ENCODE data around the gene CEACAM5. TPM values are rescaled to one million over a fixed set of nuclear protein-coding genes. Genes with fewer than 3 reads are reported as not detected.
"Not testable (repeated sequence)": the region's sequence is repeated elsewhere in the genome, so short reads cannot be mapped to it uniquely, and the experiment has no call there.

CEACAM5 gene
- total RNA-seq, 1 experiment from 2014 or later, result not detected

DNA sequence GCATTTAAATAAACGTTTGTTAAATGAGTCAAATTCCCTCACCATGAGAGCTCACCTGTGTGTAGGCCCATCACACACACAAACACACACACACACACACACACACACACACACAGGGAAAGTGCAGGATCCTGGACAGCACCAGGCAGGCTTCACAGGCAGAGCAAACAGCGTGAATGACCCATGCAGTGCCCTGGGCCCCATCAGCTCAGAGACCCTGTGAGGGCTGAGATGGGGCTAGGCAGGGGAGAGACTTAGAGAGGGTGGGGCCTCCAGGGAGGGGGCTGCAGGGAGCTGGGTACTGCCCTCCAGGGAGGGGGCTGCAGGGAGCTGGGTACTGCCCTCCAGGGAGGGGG, 8.5 kb upstream of the CEACAM5 start:
- DNase-seq (ENCODE audit: extremely low read depth, low read depth), result no peak

DNA sequence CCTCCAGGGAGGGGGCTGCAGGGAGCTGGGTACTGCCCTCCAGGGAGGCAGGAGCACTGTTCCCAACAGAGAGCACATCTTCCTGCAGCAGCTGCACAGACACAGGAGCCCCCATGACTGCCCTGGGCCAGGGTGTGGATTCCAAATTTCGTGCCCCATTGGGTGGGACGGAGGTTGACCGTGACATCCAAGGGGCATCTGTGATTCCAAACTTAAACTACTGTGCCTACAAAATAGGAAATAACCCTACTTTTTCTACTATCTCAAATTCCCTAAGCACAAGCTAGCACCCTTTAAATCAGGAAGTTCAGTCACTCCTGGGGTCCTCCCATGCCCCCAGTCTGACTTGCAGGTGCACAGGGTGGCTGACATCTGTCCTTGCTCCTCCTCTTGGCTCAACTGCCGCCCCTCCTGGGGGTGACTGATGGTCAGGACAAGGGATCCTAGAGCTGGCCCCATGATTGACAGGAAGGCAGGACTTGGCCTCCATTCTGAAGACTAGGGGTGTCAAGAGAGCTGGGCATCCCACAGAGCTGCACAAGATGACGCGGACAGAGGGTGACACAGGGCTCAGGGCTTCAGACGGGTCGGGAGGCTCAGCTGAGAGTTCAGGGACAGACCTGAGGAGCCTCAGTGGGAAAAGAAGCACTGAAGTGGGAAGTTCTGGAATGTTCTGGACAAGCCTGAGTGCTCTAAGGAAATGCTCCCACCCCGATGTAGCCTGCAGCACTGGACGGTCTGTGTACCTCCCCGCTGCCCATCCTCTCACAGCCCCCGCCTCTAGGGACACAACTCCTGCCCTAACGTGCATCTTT, 7.8 kb upstream of the CEACAM5 start:
- DNase-seq (ENCODE audit: extremely low read depth, low read depth), result no peak

DNA sequence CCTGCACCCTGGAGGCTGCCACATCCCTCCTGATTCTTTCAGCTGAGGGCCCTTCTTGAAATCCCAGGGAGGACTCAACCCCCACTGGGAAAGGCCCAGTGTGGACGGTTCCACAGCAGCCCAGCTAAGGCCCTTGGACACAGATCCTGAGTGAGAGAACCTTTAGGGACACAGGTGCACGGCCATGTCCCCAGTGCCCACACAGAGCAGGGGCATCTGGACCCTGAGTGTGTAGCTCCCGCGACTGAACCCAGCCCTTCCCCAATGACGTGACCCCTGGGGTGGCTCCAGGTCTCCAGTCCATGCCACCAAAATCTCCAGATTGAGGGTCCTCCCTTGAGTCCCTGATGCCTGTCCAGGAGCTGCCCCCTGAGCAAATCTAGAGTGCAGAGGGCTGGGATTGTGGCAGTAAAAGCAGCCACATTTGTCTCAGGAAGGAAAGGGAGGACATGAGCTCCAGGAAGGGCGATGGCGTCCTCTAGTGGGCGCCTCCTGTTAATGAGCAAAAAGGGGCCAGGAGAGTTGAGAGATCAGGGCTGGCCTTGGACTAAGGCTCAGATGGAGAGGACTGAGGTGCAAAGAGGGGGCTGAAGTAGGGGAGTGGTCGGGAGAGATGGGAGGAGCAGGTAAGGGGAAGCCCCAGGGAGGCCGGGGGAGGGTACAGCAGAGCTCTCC, 6.9 kb upstream of the CEACAM5 start:
- DNase-seq (ENCODE audit: extremely low read depth, low read depth), result no peak

DNA sequence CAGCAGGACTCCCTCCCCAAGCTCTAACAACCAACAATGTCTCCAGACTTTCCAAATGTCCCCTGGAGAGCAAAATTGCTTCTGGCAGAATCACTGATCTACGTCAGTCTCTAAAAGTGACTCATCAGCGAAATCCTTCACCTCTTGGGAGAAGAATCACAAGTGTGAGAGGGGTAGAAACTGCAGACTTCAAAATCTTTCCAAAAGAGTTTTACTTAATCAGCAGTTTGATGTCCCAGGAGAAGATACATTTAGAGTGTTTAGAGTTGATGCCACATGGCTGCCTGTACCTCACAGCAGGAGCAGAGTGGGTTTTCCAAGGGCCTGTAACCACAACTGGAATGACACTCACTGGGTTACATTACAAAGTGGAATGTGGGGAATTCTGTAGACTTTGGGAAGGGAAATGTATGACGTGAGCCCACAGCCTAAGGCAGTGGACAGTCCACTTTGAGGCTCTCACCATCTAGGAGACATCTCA, 6.2 kb upstream of the CEACAM5 start:
- DNase-seq (ENCODE audit: extremely low read depth, low read depth), result peak; percentile 20

DNA sequence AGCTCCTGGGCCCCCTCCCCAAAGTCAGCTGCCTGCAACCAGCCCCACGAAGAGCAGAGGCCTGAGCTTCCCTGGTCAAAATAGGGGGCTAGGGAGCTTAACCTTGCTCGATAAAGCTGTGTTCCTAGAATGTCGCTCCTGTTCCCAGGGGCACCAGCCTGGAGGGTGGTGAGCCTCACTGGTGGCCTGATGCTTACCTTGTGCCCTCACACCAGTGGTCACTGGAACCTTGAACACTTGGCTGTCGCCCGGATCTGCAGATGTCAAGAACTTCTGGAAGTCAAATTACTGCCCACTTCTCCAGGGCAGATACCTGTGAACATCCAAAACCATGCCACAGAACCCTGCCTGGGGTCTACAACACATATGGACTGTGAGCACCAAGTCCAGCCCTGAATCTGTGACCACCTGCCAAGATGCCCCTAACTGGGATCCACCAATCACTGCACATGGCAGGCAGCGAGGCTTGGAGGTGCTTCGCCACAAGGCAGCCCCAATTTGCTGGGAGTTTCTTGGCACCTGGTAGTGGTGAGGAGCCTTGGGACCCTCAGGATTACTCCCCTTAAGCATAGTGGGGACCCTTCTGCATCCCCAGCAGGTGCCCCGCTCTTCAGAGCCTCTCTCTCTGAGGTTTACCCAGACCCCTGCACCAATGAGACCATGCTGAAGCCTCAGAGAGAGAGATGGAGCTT, 4.7 kb upstream of the CEACAM5 start:
- DNase-seq (ENCODE audit: extremely low read depth, low read depth), result no peak

DNA sequence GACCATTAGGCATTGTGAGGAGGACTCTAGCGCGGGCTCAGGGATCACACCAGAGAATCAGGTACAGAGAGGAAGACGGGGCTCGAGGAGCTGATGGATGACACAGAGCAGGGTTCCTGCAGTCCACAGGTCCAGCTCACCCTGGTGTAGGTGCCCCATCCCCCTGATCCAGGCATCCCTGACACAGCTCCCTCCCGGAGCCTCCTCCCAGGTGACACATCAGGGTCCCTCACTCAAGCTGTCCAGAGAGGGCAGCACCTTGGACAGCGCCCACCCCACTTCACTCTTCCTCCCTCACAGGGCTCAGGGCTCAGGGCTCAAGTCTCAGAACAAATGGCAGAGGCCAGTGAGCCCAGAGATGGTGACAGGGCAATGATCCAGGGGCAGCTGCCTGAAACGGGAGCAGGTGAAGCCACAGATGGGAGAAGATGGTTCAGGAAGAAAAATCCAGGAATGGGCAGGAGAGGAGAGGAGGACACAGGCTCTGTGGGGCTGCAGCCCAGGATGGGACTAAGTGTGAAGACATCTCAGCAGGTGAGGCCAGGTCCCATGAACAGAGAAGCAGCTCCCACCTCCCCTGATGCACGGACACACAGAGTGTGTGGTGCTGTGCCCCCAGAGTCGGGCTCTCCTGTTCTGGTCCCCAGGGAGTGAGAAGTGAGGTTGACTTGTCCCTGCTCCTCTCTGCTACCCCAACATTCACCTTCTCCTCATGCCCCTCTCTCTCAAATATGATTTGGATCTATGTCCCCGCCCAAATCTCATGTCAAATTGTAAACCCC, 2.8 kb upstream of the CEACAM5 start:
- DNase-seq (ENCODE audit: extremely low read depth, low read depth), result peak; percentile 16

DNA sequence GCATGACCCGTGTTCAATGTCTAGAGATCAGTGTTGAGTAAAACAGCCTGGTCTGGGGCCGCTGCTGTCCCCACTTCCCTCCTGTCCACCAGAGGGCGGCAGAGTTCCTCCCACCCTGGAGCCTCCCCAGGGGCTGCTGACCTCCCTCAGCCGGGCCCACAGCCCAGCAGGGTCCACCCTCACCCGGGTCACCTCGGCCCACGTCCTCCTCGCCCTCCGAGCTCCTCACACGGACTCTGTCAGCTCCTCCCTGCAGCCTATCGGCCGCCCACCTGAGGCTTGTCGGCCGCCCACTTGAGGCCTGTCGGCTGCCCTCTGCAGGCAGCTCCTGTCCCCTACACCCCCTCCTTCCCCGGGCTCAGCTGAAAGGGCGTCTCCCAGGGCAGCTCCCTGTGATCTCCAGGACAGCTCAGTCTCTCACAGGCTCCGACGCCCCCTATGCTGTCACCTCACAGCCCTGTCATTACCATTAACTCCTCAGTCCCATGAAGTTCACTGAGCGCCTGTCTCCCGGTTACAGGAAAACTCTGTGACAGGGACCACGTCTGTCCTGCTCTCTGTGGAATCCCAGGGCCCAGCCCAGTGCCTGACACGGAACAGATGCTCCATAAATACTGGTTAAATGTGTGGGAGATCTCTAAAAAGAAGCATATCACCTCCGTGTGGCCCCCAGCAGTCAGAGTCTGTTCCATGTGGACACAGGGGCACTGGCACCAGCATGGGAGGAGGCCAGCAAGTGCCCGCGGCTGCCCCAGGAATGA, 1.5 kb upstream of the CEACAM5 start:
- DNase-seq (ENCODE audit: extremely low read depth, low read depth), result peak; percentile 45

DNA sequence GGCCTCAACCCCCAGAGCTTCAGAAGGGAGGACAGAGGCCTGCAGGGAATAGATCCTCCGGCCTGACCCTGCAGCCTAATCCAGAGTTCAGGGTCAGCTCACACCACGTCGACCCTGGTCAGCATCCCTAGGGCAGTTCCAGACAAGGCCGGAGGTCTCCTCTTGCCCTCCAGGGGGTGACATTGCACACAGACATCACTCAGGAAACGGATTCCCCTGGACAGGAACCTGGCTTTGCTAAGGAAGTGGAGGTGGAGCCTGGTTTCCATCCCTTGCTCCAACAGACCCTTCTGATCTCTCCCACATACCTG, 969 bp upstream of the CEACAM5 start:
- no peak for DNase-seq (ENCODE audit: extremely low read depth, low read depth)

DNA sequence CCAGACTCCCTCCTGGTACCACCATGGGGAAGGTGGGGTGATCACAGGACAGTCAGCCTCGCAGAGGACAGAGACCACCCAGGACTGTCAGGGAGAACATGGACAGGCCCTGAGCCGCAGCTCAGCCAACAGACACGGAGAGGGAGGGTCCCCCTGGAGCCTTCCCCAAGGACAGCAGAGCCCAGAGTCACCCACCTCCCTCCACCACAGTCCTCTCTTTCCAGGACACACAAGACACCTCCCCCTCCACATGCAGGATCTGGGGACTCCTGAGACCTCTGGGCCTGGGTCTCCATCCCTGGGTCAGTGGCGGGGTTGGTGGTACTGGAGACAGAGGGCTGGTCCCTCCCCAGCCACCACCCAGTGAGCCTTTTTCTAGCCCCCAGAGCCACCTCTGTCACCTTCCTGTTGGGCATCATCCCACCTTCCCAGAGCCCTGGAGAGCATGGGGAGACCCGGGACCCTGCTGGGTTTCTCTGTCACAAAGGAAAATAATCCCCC, 505 bp upstream of the CEACAM5 start:
- DNase-seq (ENCODE audit: extremely low read depth, low read depth), result no peak

DNA sequence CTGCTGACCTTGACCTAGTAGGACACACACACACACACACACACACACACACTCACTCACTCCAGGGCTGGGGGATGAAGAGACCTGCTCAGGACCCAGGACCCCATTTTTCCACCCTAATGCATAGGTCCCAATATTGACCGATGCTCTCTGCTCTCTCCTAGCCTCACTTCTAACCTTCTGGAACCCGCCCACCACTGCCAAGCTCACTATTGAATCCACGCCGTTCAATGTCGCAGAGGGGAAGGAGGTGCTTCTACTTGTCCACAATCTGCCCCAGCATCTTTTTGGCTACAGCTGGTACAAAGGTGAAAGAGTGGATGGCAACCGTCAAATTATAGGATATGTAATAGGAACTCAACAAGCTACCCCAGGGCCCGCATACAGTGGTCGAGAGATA, 1.1 kb downstream of the CEACAM5 start:
- DNase-seq (ENCODE audit: extremely low read depth, low read depth), result not testable (repeated sequence)

DNA sequence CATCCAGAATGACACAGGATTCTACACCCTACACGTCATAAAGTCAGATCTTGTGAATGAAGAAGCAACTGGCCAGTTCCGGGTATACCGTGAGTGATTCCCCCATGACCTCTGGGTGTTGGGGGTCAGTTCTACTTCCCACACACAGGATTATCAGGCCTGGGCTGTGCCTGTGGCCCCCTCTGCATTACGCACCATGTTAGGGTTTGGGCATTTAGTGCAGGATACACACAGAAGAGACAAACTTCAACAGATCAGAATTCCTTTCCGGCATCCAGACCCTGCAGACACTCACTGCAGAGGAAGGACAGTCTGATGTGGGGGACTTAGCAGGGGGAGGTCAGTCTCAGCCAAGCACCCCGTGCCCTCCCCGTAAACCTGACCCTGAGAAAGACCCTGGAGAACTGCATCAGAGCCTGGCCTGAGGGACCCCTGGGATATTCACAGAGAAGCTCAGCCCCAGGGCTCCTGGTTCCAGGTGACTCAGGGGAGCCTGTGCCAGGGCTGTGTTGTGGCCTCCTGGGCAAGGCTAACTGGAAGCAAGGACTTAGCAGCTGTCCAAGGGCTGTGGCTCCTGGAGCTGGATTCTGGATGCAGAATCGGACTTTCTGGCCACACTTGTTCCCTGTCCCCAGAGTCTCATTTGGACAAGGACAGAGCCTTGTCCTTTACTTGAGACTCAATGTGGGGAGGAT, 1.7 kb downstream of the CEACAM5 start:
- no peak for DNase-seq (ENCODE audit: extremely low read depth, low read depth)

DNA sequence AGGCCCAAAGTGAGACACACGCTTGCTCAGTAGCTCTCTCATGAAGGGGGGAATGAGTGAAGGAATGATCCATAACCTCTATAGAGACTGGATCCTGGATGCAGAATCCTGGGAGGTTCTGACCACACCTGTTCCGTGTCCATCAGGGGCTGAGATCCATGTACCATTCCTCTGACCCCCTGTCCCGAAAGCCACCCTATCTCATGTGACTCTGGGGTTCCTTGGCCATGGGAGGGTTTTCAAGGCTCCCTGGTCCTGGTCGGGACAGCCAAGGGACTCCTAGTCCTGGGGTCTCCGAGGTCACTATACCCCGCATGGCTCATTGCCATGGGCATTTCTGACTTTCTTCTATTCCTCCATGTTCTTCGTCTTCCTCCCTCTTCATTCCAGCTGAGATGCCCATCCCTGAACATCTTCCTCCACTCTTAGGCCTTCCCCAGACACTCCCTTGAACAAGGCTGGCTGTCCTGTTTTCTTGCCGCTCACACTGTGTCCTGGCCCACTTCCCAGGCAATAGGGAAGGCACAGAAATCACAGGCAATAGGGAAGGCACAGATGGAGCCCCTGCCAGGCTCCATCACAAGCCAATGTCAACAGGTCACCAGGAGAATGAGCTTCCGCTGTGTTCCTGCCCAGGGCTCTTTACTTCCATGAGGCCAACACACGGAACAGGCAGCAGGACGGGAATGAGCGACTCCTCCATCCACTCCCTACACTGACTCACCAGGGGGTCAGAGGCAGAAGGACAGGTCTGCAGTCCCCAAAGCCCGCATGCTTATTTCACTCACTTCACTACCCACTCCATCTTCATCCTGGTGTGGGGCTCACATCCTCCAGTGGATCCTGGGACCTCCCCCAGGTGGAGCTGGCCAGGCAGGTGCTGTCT, 3.2 kb downstream of the CEACAM5 start:
- DNase-seq (ENCODE audit: extremely low read depth, low read depth), result no peak

DNA sequence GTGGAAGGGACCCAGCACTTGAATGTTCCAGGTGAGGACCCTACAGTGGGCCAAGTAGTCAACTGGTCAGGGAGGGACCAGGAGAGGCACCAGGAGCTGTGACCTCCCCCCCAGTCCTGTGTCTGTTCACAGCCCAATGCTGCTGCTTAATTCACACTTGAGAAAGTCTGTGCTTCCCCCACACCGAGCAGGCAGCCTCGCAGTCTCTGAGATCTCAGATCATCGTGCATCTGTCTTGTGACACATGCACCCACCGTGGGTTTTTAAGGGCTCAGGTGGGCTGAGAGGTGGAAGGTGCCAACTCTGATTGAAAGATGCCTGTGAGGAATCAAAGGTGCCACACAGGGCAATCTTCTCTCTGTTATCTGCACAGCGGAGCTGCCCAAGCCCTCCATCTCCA, 6.2 kb downstream of the CEACAM5 start:
- no peak for DNase-seq (ENCODE audit: extremely low read depth, low read depth)

DNA sequence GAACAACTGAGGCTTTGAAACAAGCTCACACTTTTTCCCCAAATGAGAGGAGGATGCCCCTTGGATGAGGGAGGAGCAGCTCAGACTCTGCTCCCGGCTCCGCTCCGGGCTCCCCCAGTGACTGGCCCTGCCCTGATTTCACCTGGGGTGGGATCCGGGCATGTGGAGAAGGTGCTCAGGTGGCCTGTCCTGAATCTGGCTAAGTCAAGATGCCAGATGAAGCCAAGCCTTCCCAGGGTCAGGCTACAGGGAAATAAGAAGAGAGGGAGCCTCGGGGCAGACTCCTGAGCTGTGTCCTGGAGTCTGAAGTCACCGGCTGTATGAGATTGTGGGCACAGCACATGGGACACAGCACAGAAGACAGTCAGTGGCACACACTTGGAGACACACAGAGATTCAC, 10.3 kb downstream of the CEACAM5 start:
- no peak for DNase-seq (ENCODE audit: extremely low read depth, low read depth)

DNA sequence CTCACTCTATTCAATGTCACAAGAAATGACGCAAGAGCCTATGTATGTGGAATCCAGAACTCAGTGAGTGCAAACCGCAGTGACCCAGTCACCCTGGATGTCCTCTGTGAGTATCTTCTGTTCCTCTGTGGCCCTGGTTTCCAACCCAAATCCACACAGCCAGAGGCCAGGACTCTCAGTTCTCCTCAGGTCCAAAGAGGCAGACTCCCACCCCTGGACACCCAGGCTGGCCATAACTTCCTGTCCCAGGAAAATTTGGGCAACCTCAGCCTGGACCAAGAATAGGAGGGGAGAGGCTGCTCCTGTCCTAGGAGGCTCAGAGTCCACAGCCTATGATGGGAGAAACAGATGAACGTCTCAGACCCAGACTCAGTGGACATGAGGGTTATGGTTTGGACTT, 11.7 kb downstream of the CEACAM5 start:
- no peak for DNase-seq (ENCODE audit: extremely low read depth, low read depth)

DNA sequence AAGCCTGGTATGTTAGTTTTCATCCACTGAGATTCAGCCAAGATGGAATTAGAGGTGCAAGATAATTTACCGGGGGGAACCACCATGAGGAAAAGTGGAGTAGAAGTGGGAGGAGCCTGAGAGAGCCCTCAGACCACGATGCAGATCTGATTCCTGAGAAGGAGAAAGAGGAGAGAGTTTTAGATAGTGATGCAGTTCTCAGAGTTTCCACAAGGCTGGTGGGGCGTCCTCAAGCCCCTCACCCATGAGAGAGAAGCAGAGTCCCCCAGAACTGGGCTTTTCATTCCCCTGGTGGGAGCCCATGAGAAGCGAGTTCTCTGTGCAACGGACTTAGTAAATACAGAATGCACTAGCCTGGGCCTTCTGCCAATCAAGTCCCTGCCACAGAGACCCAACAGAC, 18.1 kb downstream of the CEACAM5 start:
- no peak for DNase-seq (ENCODE audit: extremely low read depth, low read depth)

DNA sequence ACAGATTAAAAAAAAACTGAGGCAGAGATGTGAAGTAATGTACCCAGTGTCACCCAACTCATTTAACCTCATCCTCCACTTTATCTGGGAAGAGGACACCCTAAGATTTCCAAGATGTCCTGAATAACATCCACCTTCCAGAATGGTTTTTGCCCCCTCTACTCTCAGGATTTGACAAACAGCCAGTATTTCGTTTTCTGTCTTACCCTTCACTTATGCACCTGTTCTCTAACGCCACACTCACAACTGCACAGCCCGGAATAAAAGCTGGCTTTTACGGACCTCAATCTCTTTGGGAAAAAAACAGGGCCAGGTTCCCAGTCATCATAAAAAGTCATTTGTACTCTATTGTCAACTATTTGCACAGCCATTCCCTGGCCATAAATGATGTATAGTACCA, 25.7 kb downstream of the CEACAM5 start:
- DNase-seq (ENCODE audit: extremely low read depth, low read depth), result no peak

DNA sequence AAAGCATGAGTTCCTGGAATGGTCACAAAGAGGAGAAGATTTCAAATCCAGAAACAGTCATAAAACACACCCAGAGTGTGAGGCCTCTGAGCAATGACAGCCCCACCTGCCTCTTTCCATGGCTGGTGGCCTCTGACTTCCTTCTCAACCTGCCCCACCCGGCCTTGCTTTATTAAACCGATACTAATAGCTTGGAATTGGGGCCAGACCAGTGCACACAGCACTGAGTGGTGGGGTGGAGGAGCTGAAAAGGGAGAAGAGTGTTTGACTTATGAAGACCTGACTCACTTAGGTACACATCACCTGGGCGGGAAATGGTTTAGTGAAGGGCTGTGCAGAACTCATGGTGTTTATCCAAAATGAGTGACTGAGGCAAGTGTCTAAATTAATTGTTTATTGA, 26.2 kb downstream of the CEACAM5 start:
- no peak for DNase-seq (ENCODE audit: extremely low read depth, low read depth)

Data from NCI-H460 (cell line).